ENCODE measurements around the gene ITPR3.

DNA sequence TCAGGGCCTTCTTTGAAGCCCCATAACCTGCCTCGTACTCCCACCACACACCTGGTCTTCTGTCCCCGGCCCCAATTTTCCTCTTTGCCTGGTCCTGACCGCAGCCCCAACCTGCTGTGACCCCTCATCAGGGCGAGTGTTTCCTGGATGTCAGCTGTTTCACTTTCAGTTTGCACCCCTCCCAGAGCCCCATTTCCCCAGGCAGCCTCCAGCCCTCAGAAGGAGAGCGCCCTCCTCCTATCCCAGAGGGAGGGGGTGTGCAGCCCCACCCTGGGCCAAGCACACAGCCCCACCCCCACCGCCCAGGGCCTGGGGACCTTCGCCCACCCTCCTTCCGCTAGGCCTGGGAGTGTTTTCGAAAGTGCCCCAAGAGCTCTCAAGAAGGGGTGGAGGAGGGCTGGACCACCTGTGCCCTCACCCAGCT lies 42.5 kb upstream of the ITPR3 start:
- TF ChIP-seq POLR2A (IDR thresholded peaks at IDR 0.05): no peak
- no peak for TF ChIP-seq CTCF (IDR thresholded peaks at IDR 0.05)
